NCI-H524 treated with DMSO at 0.1 percent for 48 hours (cell line): ENCODE results near the gene ANKRD40CL.

Experiments used
- DNase-seq: peaks from one replicate; lab custom pipeline; 2025; lab: John Stamatoyannopoulos, UW

Gene ANKRD40CL

DNA sequence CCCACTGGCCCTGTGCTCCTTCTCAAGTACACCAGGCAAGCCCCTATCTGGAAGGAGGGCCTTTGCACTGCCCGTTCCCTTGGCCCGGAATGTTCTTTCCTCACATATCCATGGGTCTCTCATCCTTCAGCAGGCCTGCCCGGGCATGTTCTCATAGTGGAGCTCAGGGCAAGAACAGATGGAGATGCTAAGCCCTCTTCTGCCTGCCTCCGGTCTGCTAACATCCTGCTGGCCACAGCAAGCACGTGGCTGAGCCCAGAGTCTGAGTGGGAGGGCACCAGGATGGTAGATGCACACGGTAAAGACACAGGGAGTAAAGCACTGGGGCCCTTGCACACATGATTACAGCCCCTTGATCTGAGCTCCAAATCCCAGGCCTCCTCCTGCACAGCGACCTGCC lies 19.8 kb upstream of the ANKRD40CL start:
- DNase-seq = peak; percentile 82

DNA sequence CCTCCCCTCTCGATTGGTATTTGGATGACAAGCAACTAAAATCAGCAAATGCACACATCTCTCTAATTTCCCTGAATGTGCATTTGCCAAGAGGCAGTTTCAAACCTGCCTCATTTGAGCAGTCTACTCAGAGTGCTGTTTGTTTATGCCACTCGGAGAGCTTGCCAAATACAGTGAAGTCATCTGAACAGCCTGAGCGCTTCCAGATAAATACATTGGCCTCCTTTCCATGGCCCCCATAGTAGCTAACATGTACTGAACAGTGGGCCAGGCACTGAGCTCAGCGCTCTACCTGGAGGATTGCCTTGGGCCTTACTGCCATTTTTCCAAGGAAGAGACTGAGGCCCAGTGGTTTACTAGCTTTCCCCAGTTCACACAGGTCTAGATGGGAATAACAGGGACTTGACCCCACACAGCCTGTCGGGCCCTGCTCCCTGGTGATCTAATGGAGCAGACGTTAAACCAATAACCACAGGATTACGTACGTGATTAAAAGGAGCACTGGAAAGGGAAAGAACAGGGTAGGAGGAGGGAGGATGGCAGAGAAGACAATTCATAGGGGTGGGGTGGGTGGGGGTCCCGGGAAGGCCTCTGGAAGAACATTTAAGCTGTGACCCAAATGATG lies 18.7 kb upstream of the ANKRD40CL start:
- DNase-seq = no peak

DNA sequence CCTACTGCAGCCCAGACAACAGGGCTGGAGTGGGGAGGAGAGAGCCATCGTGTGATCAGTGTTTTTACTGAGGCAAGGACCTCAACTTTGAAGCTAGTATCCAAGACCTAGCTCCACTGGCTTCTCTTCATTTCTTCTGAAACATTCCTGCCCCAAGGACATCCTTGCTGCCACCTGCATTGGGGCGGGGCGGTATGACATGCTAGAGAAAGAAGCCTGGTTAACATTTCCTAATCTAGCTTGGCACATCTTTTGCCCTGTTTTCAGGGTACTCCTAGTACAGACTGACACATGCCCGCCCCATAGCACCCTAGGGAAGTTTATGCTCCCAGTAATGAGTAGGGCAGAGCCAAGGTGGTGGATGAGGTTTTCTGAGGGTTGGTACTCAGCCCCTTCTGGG lies 17.8 kb upstream of the ANKRD40CL start:
- DNase-seq = no peak

DNA sequence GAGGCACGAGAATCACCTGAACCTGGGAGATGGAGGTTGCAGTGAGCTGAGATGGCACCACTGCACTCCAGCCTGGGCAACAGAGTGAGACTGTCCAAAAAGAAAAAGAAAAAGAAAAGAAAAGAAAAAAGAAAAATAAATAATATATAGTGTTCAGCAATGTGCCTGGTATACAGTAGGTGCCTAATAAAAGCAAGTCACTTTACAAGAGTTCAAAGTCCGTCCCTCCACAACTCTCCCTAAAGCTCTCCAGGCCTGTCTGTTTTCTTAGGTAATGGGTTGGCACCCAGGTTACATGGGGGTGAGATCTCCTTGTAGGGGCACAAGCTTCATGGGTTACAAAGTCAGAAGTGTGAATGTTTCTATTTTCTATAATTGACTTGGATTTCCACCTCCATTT lies 16.6 kb upstream of the ANKRD40CL start:
- no peak for DNase-seq

DNA sequence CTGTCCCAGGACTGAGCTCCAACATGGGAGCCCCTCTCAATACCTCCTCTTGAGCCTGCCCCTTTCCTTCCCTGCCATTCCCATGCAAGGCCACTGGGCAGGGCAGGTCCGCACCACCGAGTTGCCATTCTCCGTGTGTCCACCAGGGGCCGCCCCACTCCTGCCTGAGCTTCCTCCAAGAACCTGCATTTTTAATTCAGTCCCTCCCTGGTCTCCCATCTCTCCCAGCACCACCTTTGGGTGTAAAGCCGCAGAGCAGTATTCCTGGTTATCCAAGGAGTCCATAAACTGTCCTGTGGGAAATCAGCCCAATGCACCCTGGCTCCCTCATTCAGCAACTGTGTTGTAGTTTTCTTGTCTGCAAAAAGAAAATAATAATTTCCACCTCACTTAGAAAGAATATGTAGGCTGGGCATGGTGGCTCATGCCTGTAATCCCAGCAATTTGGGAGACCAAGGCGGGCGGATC lies 15.9 kb upstream of the ANKRD40CL start:
- peak; percentile 46 for DNase-seq

DNA sequence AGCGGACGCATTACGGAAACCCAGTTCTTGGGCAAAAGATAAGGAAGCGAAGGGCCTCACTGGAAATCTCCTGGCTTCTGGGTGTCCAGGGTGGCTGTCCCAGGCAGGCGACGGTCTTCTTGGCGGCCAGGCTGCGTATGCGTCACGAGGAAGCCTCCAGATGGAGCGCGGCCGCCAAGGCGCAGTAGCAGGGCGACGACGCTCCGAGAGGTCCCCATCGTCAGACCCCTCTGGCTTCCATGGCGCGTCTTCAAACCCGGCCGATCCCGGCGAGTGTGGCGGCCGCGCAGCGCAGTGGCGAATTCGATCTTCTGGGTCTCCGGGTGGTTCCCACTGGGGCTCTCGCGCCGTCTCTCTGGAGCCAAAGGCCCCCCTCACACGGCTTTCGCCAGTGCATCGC lies 13.8 kb upstream of the ANKRD40CL start:
- no peak for DNase-seq

DNA sequence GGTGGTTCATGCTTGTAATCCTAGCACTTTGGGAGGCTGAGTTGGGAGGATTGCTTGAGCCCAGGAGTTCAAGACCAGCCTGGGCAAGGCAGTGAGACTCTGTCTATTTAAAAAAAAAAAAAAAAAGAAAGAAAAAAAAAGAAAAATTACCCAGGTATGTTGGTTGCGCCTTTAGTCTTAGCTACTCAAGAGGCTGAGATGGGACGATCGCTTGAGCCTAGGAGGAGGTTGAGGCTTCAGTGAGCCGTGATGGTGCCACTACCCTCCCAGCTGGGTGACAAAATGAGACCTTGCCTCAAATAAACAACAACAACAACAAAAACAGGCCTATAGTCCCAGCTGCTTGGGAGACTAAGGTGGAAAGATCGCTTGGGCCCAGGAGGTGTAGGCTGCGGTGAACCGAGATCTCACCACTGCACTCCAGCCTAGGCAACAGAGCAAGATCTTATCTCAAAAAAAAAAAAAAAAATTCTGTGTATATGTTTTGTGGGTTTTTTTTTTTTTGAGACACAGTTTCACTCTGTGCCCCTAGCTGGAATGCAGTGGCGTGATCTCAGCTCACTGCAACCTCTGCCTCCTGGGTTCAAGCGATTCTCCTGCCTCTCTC lies 12.5 kb upstream of the ANKRD40CL start:
- DNase-seq = no peak

DNA sequence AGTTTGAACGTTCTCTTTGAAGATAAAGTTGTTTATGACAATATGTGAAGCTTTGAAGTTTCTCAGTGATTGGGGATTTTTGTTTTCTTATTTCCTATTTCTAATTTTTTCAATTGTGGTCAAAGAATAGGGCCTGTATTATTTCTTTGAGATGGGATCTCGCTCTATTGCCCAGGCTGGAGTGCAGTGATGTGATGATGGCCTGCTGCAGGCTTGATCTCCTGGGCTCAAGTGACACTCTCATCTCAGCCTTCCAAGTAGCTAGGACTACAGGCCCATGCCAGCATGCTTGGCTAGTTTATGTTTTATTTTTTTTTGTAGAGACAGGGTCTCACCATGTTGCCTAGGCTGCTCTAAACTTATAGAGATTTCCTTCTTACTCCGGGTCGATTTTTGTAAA lies 11.7 kb upstream of the ANKRD40CL start:
- DNase-seq = no peak

DNA sequence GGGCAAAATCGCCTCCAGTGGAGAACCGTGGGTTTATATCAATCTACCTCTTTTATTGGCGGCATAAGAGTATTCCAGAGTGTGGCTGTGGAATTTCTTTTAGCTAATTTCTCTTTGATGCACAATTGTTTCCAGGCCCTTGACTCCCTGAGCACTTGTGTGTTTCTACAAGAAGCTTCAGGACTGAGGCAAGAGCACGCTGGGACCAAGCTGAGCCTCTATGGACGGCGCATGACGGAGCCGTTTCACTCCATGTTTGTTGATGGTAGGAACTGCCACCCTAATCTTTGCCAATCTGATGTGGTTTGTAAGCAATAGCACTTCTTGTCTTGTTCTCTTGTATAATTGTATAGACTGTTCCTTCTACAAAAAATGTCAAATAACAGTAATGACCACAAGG lies 11.2 kb upstream of the ANKRD40CL start:
- DNase-seq = no peak

DNA sequence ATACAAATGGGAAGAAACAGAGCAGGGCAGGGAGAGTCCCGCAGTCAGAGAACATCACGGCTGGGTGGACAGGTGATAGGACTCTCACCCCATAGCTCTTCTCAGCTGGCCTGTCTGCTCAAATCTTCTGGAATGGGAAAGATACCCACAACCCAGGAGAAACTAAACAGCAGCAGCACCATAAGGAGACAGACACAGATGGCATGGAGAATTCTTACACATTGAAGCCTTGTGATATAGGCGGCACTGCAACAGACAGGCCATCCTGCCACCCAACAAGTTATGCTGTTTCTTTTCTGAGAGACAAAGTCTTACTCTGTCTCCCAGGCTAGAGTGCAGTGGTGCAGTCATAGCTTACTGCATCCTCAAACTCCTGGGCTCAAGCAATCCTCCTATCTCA lies 8.6 kb upstream of the ANKRD40CL start:
- no peak for DNase-seq

DNA sequence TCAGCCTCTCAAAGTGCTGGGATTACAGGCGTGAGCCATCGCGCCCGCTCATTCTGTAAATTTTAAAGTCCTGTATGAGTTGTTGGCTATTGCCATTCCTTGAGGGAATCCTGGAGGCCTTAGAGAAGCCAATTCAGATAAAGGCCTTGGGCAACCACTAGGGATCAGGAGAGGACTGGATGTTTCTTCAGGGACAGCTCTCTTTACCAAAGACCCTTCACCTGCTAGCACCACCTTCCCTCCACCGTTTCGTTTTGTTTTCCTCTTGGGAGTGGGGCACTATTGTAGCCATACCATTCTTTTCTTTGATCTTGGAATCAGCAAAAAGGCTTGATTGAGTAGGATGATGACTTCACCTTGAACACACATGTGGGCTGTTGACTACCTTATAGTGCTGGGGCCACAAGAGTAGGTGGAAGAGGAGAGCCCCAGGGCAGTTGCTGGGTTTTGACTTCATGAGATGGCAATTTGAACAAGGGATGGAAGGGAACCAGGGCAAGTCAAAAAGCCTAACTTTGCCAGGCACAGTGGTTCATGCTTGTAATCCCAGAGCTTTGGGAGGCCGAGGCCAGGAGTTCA lies 7.0 kb upstream of the ANKRD40CL start:
- DNase-seq = no peak

DNA sequence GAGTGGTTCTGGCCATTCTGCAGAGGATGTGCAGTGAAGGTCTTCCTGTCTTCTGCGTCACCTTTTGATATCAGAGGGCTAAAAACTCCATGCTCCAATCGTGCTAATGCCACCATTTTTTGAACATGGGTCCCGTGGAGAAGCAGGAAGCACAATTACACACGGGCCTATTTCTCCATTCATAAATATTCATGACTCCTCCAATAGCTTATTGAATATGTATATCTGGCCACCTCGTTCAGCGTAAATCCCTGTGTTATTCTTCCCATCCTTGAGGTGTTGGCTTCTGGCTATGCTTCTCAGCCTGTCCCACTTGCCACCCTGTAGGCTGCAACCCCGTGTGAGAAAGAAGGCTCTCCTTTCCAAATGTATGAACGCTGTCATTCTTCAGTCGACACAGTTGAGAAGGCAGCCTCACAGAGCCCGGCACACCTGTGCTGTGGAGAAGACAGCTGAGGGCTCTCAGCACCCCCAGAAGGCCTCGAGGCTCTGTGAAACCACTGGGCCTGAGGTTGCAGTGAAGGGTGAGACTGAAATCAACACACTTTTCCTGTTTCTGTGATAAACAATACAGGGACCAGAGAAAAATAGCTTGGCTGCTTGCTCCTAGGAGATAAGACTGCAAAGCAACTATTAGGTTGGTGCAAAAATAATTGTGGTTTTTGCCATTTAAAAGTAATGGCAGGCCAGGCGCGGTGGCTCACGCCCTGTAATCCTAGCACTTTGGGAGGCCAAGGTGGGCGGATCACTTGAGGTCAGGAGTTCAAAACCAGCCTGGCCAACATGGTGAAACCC lies 4.9 kb upstream of the ANKRD40CL start:
- DNase-seq = no peak

DNA sequence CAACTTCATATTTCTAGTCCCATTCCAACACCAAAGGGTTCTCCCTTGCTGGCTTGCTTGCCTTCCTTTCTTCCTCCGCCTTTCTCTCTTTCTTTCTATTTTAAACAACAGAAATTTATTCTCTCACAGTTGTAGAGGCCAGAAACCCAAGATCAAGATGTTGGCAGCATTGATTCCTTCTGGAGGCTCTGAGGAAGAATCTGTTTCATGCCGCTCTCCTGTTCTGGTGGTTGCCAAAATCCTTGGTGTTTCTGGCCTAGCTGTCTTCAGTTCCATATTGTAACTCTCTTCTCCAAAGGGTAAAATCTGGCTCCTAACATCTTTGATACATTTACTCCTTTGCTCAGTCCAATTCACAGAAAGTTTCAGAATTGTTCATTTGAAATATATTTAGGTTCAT lies 3.0 kb upstream of the ANKRD40CL start:
- DNase-seq = no peak

DNA sequence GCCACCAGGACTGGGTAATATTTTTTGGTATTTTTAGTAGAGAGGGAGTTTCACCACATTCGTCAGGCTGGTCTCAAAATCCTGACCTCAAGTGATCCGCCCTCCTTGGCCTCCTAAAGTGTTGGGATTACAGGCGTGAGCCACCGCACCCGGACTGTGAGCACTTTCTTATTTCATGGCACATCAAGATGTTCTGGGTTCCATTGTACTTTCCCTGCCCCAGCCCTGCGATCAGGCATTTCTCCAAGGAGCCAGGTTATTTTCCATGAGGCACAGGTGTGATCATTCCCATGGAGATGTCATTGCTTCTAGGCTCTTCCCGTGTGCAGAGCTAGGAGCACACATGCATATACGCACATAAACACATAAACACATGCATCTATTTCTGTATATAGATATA lies 2.6 kb upstream of the ANKRD40CL start:
- no peak for DNase-seq

DNA sequence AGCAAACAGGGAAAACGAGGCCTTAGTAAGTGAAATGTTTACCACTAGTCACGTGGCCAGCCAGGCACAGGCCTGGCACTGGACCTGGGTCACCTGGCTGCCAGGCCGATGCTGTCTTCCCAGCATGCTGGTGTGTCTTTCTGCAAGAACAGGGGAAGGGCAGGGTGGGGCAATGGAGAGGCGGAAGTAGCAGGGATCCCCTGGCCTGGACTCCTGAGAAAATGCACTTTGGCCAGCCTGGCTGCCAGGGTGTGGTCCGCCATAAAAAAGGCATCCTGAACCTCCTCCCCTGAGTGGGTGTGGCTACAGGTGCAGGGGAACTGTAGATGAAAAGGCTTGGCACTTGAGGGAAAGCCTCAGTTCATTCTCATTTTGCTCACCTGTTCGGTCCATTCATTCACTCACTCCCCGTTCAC lies 1.0 kb upstream of the ANKRD40CL start:
- no peak for DNase-seq

DNA sequence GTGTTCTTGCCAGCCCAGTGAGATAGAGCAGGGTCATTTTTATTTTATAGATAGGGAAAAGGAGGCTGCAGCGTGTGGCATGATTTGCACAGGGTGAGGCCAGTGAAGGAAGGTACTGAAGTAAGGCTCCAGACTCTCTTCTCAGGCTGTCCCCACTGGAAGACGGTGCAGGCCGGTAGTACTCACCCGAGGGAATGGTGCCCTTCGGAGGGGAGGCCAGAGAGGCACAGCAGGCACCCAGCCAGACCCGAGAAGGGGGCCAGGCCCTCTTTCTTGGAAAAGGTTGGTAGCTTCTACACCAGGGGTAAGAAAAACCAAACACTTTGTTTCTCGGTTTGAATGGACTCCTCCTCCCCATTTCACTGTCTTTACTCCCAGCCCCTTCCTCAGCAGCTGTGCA lies 288 bp downstream of the ANKRD40CL start:
- no peak for DNase-seq

DNA sequence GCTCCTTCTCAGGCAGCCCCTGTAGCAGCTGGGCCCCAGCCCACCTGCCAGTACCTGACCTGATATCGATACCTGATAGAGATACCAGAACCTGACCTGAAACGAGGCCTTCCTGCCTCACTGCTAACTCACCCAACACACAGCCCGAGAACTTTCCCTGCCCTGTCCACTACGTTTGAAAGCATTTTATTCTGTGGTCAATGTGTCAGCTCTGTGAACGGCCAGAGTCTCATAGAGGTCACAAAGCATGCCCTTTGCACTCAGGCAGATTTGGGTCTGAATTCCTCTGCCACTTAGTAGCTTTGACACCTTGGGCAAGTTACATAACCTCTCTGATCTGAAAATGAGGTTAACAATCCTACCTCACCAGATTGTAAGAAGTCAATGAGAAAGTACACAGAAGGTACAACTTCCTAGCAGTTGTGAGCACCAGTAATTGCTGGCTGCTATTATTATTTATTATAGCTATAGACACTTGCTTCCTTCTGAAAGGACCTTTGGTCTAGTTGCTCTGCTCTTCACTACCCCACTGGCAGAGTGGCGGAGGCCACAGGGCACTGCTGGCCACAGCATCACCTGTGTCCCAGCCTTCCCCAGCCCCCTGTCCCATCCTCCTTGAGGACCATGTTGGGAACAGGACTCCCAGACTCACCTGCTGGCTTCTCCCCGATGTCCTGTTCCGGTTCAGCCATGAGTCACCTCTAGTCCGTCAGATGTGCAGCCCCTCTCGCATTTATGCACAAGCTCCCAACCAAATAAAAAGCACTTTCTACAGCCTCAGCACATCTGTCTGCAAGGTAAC lies 895 bp downstream of the ANKRD40CL start:
- no peak for DNase-seq

DNA sequence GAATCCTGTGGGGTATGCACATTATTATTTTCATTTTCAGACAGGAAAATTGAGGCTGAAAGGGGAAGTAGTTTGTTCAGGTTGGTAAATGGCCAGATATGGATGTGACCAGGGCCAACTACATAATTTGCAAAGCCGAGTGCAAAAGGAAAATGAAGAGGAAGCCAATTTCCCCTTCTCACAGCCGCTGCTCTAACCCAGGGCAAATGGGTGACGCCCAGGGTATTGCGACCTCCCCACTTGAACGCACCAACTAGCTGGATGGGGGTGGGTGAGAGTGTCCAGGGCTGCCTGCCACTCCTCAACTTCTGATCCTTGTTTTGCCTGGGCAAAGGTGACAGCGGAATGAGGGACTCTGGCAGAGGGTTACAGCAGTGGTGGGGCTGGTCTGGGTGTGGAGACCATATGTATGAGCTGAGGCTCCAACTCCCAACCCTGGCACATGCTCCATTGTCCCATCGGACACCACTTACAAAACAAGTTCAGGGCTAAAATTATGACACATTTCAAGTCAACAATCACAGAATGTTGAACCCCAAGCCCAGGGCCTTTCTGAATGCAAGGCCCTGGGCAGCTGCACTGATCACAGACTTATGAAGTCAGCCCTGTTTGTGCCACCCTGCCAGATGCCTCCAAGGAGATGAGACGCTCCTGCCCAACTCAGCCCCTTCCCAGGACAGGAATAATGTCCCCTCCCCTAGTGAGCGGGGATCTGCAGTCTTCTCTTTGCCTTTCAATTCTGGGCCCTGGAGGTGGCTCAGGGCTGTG lies 1.7 kb downstream of the ANKRD40CL start:
- DNase-seq = no peak

DNA sequence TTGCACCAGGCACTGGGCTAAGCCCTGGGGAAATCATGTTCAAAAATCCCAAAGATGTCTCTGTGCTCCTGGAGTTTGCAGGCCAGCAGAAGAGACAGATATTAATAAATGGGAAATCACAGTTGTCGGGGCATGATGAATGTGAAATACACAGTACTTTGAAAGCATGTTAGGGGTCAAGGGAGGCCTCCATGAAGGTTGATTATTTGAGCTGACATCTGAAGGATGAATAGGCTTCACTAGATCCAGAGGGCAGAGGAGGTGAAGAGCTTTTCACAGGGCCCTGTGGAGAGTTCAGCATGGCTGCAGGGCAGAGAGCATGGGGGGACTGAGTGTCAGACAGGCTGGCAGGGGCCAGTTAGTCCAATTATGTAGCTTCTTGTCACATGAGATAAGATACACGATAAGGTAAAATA lies 2.6 kb downstream of the ANKRD40CL start:
- DNase-seq = no peak

DNA sequence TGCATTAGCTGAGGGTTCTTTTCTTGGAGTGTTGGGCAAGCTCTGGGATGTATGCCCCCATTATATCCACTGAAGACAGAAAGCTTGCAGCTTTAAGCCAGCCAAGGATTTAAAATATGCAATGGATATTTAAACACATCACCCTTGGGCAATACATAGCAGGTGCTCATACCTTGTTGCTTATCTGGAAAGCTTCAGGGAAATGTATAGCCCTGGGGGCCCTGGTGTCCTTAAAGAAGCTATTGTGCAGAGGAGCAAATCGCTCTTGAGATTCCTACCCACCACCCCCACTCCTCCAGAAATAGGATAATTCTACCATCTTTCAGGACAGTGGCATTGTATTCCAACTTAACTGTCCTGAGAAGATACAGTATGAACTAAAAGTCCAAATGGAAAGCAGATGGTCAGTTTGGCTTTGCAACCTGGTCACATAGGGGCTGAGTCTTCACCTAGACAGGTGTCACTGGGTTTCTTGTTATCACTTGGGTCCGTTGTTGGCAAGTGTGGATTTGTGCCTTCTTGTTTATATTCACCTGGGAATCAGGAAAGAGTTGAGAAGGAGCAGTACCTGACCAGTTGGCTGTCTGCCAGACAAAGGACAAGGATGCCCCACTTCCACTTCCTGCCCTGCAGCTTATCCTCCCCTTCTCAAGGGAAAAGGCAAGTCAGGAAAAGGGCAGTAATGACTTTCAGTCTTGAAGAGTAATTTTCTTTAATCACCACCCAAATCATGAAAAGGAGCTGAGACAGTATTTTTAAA lies 3.4 kb downstream of the ANKRD40CL start:
- DNase-seq = no peak

DNA sequence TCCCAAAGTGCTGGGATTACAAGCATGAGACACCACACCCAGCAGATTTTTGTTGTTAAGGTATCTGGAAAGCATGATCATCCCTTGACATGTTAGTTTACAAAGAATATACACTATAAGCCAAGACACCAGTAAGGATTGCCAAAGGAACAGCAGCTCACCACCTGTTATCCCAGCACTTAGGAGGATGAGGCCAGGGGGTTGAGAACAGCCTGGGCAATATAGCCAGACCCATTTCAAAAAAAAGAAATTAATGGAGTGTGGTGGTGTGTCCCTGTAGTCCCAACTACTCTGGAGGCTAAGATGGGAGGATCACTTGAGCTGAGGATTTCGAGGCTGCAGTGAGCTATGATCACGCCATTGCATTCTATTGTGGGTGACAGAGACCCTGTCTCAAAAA lies 5.1 kb downstream of the ANKRD40CL start:
- DNase-seq = no peak
